ENCODE results near the gene HPCA. TPM values are rescaled to one million over a fixed set of nuclear protein-coding genes. Genes with fewer than 3 reads are reported as not detected.
A peak's percentile ranks its signal among the peaks of the same experiment; 100 is the strongest.

Gene HPCA
- total and polyA plus RNA-seq, 2 of the 4 experiments (the other 2 are of a cell fraction): 0.22 TPM; not detected in 1

DNA sequence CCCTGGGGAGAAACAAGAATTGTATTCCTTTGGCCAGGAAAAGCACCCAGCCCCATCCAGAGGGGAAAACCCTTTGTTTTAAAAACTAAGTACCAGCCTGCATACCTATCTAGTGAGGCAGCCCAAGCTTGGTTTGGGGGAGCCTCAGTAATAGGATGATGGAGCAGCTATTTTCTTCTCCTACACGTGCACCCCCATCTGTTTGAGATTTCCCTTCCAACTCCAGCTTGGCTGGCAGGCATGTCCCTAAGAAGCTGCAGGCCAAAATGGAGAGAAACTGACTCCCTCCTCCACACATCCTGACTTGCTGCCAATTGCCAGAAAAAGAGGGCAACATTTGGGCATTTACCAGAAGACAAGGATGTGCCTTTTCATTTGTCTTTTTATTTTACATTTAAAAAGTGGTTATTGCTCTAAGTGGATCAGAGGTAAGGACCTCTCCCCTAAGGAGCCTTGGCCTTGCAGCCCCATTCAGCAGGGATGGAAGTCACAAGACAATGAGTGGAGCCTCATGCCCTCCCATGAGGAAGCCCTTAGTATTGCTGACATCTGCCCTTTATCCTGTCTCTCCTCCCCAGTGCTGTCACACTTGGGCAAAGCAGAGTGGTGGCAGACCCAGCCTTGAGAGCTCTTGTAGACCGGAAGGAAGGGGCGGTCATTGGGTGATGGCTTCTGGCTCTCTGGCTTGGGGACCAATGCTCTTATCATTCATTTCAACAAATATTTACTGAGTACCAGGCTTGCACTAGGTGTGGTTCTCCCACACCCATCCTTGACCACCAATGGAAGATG lies 24.2 kb upstream of the HPCA start:
- 90% methylated on average over 2 of the region's 3 CpGs; no CpG with 5 or more reads in 1 of the 2 experiments for WGBS, 2 experiments (ENCODE audit: extremely low coverage in 2 of 2, insufficient read length in 1 of 2)
- H3K4ac ChIP-seq (ENCODE audit: low read depth, low read length): no peak overlapping the region
- H2AK9ac ChIP-seq (replicated peaks; ENCODE audit: low read depth, low read length, poor library complexity): no peak overlapping the region
- CTCF ChIA-PET: interaction anchor here (0.8 to 1.5 kb wide), 2 partner anchors 13 to 25 kb away, joined by 3 read pairs; no protein-coding TSS in a partner anchor
- TF ChIP-seq SMC3 (IDR thresholded peaks at IDR 0.05; ENCODE audit: low read depth, low read length): no peak
- H3K4me1 ChIP-seq (ENCODE audit: control insufficient read depth, insufficient read depth, low read length): peaks cover 7% of the 10 kb centered on the region
- H4K5ac ChIP-seq (ENCODE audit: low read depth, low read length): no peak overlapping the region
- H4K91ac ChIP-seq (ENCODE audit: insufficient read depth, low read depth, low read length): no peak overlapping the region
- peak; percentile 76 for ATAC-seq (ENCODE audit: low read depth)
- no peak overlapping the region for H3K27ac ChIP-seq (ENCODE audit: insufficient read depth, low read length)
- no peaks in the 10 kb centered on the region; a peak in 1 of 4 replicates for H3K79me1 ChIP-seq (ENCODE audit: low read depth in 1 of 2, low read length in 2 of 2)
- H2AFZ ChIP-seq (replicated peaks; ENCODE audit: low read length, poor library complexity): no peak overlapping the region
- H2BK5ac ChIP-seq (ENCODE audit: low read depth, low read length, poor library complexity, severe bottlenecking): no peak overlapping the region
- no peaks in the 10 kb centered on the region for H3K9me3 ChIP-seq (ENCODE audit: control insufficient read depth, insufficient read depth, low read length)
- H3K36me3 ChIP-seq (ENCODE audit: control insufficient read depth, insufficient read depth, low read length): peaks cover 18% of the 10 kb centered on the region
- intact Hi-C loops (cut with micrococcal nuclease): no loop called here
- POLR2A ChIA-PET (ENCODE audit: unreplicated experiment): no interaction called here
- H4K8ac ChIP-seq (ENCODE audit: low read depth in 2 of 2, low read length in 2 of 2): no peak overlapping the region
- DNase-seq: peak; percentile 19
- no peak overlapping the region for H2AK5ac ChIP-seq (ENCODE audit: low read depth, low read length)
- H3K9ac ChIP-seq (ENCODE audit: low read depth, low read length): no peak overlapping the region
- H4K20me1 ChIP-seq (ENCODE audit: insufficient read depth, low read length): no peaks in the 10 kb centered on the region
- BruUV-seq (replicated peaks): no TSS peak
- no peak overlapping the region for H3K18ac ChIP-seq (ENCODE audit: low read depth, low read length)
- no peak overlapping the region for H2BK20ac ChIP-seq (ENCODE audit: low read depth, low read length)
- H3K23ac ChIP-seq (ENCODE audit: low read depth, low read length): no peak overlapping the region
- in situ Hi-C loops (cut with MboI; ENCODE audit: low sequenced_read_pairs): no loop called here
- no peak overlapping the region for H3K4me3 ChIP-seq (ENCODE audit: insufficient read depth, low read depth, low read length)
- no peak overlapping the region for H3K4me2 ChIP-seq (ENCODE audit: low read depth, low read length)
- H3K9me1 ChIP-seq (ENCODE audit: insufficient read depth, low read length): peaks cover 11% of the 10 kb centered on the region; the same call in 1 of the 2 replicates
- no peak overlapping the region for H2BK15ac ChIP-seq (ENCODE audit: low read depth, low read length)
- no peak overlapping the region for H3K56ac ChIP-seq (ENCODE audit: extremely low read depth, insufficient read depth, low read length)
- H3K27me3 ChIP-seq (ENCODE audit: control insufficient read depth, insufficient read depth, low read length): no peaks in the 10 kb centered on the region
- dilution Hi-C loops (cut with HindIII; ENCODE audit: low sequenced_read_pairs, unreplicated experiment): no loop called here
- no peak overlapping the region for H3K14ac ChIP-seq (replicated peaks; ENCODE audit: low read depth, low read length)
- H2BK120ac ChIP-seq (ENCODE audit: low read depth, low read length): no peak overlapping the region

All from IMR-90 (cell line).